ENCODE results near the gene CDRT15.

- no peak for TF ChIP-seq CTCF (IDR thresholded peaks at IDR 0.05; ENCODE audit: insufficient read depth, low read length, poor library complexity, severe bottlenecking)
- no peak for TF ChIP-seq EZH2phosphoT487 (conservative IDR thresholded peaks at IDR 0.05; ENCODE audit: low read length)
These were observed 38.6 kb downstream of the CDRT15 start for GRCh38 chr17:14198013-14198412.

All from SU-DHL-6 (cell line).